Measurements from ENCODE around the gene RYR1. TPM values are rescaled to one million over a fixed set of nuclear protein-coding genes. Genes with fewer than 3 reads are reported as not detected.
"Not testable (repeated sequence)": the region's sequence is repeated elsewhere in the genome, so short reads cannot be mapped to it uniquely, and the experiment has no call there.

Gene RYR1
- total RNA-seq, 1 donor from 2014 or later: 0.32 TPM

GRCh38 chr19:38467541-38468525 is 34.3 kb downstream of the RYR1 start:
- H3K36me3 Mint-ChIP-seq (ENCODE audit: low read depth): no peaks in the 10 kb centered on the region
- no peak for TF ChIP-seq CTCF (IDR thresholded peaks at IDR 0.05)
- no peak overlapping the region for H3K27ac Mint-ChIP-seq (ENCODE audit: unreplicated experiment)
- H3K4me1 Mint-ChIP-seq (ENCODE audit: low read depth): no peaks in the 10 kb centered on the region
- no peaks in the 10 kb centered on the region for H3K9me3 Mint-ChIP-seq (ENCODE audit: low read depth)
- DNase-seq (ENCODE audit: low spot score): no peak
- no peak overlapping the region for H3K4me3 Mint-ChIP-seq (ENCODE audit: unreplicated experiment)
- peaks cover 30% of the 10 kb centered on the region for H3K27me3 Mint-ChIP-seq (ENCODE audit: low read depth)

GRCh38 chr19:38469151-38469550 is 35.7 kb downstream of the RYR1 start:
- peaks cover 31% of the 10 kb centered on the region for H3K27me3 Mint-ChIP-seq (ENCODE audit: low read depth)
- TF ChIP-seq CTCF (IDR thresholded peaks at IDR 0.05): no peak
- no peak overlapping the region for H3K27ac Mint-ChIP-seq (ENCODE audit: unreplicated experiment)
- no peaks in the 10 kb centered on the region for H3K4me1 Mint-ChIP-seq (ENCODE audit: low read depth)
- DNase-seq (ENCODE audit: low spot score): no peak
- no peaks in the 10 kb centered on the region for H3K9me3 Mint-ChIP-seq (ENCODE audit: low read depth)
- H3K36me3 Mint-ChIP-seq (ENCODE audit: low read depth): no peaks in the 10 kb centered on the region
- H3K4me3 Mint-ChIP-seq (ENCODE audit: unreplicated experiment): no peak overlapping the region

- H3K9me3 Mint-ChIP-seq (ENCODE audit: low read depth): no peaks in the 10 kb centered on the region
- no peaks in the 10 kb centered on the region for H3K4me1 Mint-ChIP-seq (ENCODE audit: low read depth)
- no peak for TF ChIP-seq CTCF (IDR thresholded peaks at IDR 0.05)
- H3K36me3 Mint-ChIP-seq (ENCODE audit: low read depth): no peaks in the 10 kb centered on the region
- H3K4me3 Mint-ChIP-seq (ENCODE audit: unreplicated experiment): no peak overlapping the region
- H3K27me3 Mint-ChIP-seq (ENCODE audit: low read depth): peaks cover 30% of the 10 kb centered on the region
- no peak for DNase-seq (ENCODE audit: low spot score)
- H3K27ac Mint-ChIP-seq (ENCODE audit: unreplicated experiment): no peak overlapping the region
Measured at GRCh38 chr19:38470788-38471480, 37.4 kb downstream of the RYR1 start.

- not testable (repeated sequence) for H3K4me1 Mint-ChIP-seq (ENCODE audit: low read depth); H3K36me3 Mint-ChIP-seq (ENCODE audit: low read depth); H3K9me3 Mint-ChIP-seq (ENCODE audit: low read depth); DNase-seq (ENCODE audit: low spot score); H3K27ac Mint-ChIP-seq (ENCODE audit: unreplicated experiment); H3K4me3 Mint-ChIP-seq (ENCODE audit: unreplicated experiment)
- H3K27me3 Mint-ChIP-seq (ENCODE audit: low read depth): peaks cover 26% of the 10 kb centered on the region
Measured at GRCh38 chr19:38472725-38473124, 39.2 kb downstream of the RYR1 start.

- Mint-ChIP-seq H3K4me3 (ENCODE audit: unreplicated experiment) (no peak overlapping the region), H3K27me3 (ENCODE audit: low read depth) (peaks cover 27% of the 10 kb centered on the region), H3K27ac (ENCODE audit: unreplicated experiment) (no peak overlapping the region), H3K4me1 (ENCODE audit: low read depth) (no peaks in the 10 kb centered on the region), H3K36me3 (ENCODE audit: low read depth) (no peaks in the 10 kb centered on the region), H3K9me3 (ENCODE audit: low read depth) (no peaks in the 10 kb centered on the region)
- TF ChIP-seq CTCF (IDR thresholded peaks at IDR 0.05): no peak
- no peak for DNase-seq (ENCODE audit: low spot score)
Measured at GRCh38 chr19:38473201-38473600, 39.7 kb downstream of the RYR1 start.
